LHCN-M2 (cell line): ENCODE results near the gene MAP3K9. TPM values are rescaled to one million over a fixed set of nuclear protein-coding genes. Genes with fewer than 3 reads are reported as not detected.
A peak's percentile ranks its signal among the peaks of the same experiment; 100 is the strongest.

Experiments
- DNase-seq: peaks from one replicate; pipeline ENCODE4 v3.0.0-alpha.2; 2012; ENCODE audit warnings: low read depth
- total RNA-seq: library from RNA; depleted of rRNA; stranded (reverse); fragments of >200 nt; gene quantifications from 2 replicates; pipeline ENCODE4 v1.2.3, GENCODE V29; 2014; rRNA removed

The MAP3K9 gene
- total RNA-seq, 1 experiment from 2014 or later = 0.75 TPM

DNA sequence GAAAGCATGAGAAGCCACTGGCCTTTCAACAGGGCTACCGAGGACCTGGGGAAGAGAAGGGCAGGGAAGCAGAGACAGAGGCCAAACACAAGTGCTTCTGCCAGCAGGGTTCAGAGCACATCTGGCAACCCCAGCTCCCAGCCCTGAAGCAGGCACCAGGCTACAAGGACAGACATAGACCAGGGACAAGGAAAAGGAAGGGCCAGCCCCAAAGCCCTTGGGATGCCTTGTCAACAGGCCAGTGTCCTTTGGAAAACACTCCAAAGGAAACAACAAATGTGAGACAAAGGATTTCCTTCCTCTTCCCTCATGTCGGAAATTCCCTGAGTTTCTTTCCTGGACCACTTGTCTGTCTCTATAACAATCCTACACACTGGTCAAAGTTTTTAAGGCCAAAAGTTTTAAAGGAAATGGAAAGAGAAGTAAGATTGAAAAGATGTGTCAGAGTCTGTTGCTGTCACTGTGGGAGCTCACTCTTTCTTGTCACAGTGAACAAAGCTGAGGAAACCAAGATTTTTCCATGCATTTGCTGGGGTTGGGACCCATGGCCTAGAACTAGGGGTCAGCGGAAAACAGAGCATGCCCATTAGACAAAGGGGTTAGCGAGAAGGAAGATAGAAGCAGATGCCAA, 108.2 kb downstream of the MAP3K9 start:
- DNase-seq = no peak

DNA sequence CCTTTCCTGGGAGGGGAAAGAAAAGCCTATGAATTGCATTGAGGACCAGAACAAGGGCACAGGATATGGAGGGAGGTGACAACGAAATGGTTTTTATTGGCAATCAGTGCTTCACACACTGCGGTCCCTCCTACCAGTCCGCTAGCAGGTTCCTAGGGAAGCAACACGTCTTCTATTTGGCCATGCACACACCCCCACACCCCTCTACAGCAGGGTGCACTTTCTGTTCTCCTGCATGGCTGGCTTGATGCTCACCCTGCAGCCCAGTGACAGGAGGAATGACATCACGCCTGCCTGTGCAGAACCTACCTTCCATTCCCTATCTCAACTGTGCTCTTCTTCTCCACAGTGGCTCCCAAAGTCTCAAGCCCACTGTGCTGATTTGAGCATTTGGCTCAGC, 109.7 kb downstream of the MAP3K9 start:
- DNase-seq = no peak

DNA sequence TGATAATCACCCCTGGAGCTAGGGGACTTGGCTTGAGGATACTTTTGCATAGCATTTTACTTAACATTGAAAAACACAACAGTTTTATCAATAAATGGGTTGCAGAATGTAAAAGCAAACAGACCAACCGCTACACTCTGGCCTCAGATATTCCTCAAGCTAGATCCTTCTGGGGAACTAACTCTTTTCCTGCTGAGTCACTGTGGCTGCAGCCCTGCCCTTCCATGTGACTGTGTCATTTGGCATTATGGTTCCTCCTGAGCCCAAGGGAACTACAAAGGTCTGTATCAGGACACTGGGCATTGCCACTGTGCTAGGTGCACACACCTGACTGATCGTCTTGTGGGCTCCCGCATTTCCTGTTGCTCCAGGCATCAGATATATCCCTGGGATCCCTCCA, 111.0 kb downstream of the MAP3K9 start:
- DNase-seq = peak; percentile 49

DNA sequence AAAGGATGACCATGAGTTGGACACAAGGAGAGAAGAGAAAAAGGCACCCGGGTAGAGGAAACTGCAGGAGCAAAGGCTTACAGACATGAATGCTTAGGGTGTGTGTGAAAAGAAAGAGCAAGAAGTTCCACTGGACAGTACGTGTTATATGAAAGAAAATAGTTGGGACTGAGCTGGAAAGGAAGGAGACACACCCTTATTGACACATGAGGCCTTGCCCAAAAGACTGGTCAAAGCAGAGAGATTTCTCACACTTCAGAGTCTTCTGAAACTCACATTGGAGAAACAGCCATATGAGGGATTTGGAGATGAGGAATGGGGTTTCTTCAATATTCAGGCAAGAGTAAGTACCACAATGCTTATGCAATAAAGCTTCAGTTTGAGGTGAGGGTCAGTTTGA, 111.6 kb downstream of the MAP3K9 start:
- no peak for DNase-seq

DNA sequence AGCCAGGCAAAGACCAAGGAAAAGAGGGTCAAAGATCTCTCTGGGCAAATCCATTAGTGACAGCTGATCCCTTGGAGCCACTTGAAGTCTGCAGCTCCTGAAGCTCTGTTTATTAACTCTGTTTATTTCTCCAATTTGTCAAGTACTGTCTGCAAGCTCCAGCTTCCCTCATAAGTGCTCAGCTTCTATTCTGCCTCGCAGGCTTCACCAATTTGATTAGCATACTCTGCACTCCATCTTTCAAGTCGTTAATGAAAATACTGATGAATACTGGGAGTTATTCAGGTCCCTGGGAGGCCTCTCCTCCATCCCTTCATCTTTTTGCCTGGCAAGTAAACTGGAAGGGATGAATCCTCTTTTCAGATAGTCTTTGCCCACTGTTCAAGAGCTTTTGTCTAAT, 113.3 kb downstream of the MAP3K9 start:
- no peak for DNase-seq

DNA sequence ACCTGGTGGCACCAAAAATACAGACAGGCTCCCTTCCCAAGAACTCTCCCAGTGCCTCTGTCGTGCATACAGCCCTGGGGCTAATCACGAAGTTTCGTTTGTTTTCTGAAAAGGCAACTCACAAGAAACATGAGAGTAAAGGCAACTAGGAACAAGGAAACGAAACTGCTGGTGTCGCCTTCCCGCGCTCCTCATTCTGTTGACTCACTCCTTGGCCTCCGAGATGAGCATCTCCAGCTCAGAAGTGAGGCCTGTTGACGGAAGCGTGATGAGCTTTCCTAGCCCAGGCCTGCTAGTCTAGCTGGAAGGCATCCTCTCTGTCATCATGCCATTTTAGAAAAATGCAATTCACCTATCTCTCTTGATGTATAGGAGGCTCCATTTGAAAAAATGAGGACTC, 117.1 kb downstream of the MAP3K9 start:
- DNase-seq = no peak

DNA sequence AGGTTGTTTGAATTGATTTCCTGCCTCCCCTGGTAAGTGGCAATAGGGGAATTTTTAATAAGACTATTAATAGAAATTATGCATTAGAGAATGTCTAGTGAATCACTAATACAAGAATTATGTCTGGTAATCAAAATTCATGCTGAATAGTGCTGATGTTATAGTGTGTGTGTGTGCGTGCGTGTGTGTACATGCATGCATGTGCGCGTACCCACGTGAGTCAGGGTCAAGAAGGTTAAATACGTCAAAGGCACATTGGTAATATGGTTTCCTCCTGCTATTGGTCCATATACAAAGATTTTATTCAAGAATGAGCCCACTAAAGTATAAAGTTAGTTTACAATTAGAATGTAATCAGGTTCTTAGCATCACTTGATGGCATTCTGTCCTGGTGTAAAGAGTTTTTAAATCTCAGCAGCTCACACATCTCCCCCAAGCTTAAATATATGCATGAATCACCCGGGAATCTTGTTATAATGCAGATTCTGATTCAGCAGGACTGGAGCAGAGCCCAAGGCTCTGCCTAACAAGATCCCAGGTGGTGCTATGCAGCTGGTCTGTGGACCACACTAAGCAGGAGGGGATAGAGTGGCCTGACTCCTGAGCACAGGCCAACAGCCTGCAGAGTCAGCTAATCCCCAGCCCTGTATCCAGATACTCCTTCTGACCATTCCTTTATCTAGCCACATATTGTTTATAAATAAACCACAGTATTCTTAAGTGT, 123.7 kb downstream of the MAP3K9 start:
- peak; percentile 24 for DNase-seq

DNA sequence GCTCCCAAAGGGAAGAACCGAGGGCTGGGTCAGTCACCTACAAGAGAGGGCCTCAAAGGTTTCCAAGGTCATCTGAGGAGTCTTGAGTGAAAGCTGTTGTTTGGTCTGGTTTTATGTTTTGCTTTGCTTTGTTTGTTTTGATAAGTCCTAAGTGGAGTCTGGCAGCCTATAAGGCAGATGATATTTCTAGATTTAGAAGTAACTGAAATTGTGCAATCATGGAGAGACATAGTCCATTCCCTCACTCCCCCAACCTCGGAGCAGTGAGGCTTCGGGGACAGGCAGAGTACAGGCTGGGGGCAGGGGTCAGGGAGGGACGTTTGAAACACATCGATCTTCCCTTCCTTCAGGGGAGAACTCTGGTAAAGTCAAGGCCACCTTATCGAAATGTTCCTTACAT, 125.3 kb downstream of the MAP3K9 start:
- DNase-seq = no peak

DNA sequence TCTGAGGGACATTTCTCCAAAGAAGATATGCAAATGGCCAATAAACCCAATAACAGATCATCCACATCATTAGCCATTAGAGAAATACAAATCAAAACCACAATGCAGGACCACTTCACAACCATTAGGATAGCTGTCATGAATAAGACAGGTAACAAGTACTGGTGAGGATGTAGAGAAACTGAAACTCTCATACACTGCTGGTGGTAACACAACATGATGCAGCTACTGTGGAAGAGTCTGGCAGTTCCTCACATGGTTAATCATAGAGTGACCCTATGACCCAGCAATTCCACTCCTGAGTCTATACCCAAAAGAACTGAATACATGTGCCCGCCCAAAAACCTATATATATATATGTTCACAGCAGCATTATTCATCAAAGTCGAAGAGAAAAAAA, 128.6 kb downstream of the MAP3K9 start:
- no peak for DNase-seq

DNA sequence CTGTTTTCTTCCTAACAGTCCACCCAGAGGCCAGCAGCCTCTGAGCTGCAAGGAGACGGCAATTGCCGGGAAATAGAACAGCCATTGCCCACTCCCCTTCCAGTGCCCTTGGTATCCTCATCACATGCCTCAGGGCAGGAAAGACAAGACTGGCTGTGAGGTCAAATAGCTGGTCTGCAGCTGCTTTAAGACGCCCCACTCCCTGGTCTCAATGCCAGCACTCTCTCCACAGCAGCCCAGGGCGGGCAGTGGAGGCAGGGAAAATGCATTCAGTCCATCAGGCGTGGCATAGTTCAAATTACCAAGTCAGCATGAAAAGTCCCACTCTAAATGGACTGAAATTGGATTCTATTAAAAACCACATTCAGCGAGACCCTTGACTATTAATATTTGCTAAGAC, 132.0 kb downstream of the MAP3K9 start:
- no peak for DNase-seq

Other genes with a start within 250 kb of the MAP3K9 start
- gene MED6, start 208.9 kb downstream of the MAP3K9 start, total RNA-seq = 23.6 and 25.4 TPM in 2 replicates
- gene TTC9, start 167.6 kb downstream of the MAP3K9 start, total RNA-seq = 5.1 and 5.6 TPM in 2 replicates
- gene PCNX1, start 97.9 kb upstream of the MAP3K9 start, total RNA-seq = 24.0 and 24.9 TPM in 2 replicates